ENCODE data around the gene GTF2F2. TPM values are rescaled to one million over a fixed set of nuclear protein-coding genes. Genes with fewer than 3 reads are reported as not detected.

Gene GTF2F2
- total and polyA plus RNA-seq, 8 donors = 8.7 to 30.7 (median 16.2) TPM

- H3K4me1 ChIP-seq = no peaks in the 10 kb centered on the region
- no peaks in the 10 kb centered on the region for H3K27me3 ChIP-seq
- WGBS, 5 donors = 53 to 77% (median 66%) methylated on average over 2 of the region's 2 CpGs
- H3K9me3 ChIP-seq = no peaks in the 10 kb centered on the region
- TF ChIP-seq POLR2A (IDR thresholded peaks at IDR 0.05) (no peak), POLR2AphosphoS5 (IDR thresholded peaks at IDR 0.05) (no peak), CTCF (IDR thresholded peaks at IDR 0.05) (no peak), EP300 (IDR thresholded peaks at IDR 0.05) (no peak)
- H3K36me3 ChIP-seq = no peaks in the 10 kb centered on the region
- no peak overlapping the region for H3K4me3 ChIP-seq
- intact Hi-C loops (cut with DNase I; ENCODE audit: low total_unique reads) = no loop called here
- no peak for DNase-seq
- no peak overlapping the region for H3K27ac ChIP-seq
Observed at GRCh38 chr13:45092663-45093062, 27.6 kb upstream of the GTF2F2 start.

DNA sequence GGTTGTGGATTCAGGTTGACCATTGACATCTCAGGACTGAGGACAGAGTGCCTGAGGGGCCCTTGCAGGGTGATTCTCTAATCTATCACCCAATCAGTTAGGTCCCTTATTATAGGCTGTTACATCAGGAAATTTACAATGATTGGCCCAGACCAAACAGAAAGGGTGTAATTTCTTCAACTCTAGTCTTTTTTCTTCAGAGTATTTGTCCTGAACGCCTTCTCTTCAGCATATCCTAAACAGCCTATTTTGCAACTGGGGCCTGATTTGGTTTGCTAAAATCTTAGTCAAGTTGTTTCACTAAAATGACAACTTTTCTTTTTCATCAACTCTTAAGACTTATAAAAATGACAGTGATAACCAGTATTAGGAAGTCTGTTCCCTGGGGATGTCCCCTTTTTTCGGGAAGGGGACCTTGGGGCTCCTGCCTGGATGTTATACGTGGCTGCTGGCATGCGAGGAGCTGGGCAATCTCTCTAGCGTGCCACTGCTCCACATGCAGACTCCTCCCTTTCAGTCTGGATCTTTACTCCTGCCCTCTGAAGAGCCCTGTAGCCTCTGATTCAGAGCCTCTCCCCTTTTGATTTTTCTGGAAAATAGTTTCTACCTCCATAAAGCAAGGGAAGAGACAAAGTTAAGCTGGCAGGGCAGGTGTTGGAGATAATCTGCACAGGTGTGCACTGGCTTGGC, 19.6 kb upstream of the GTF2F2 start:
- 72 to 93% (median 90%) methylated on average over 5 of the region's 5 CpGs for WGBS, 5 donors
- intact Hi-C loops (cut with DNase I; ENCODE audit: low total_unique reads) = no loop called here
- no peaks in the 10 kb centered on the region for H3K4me1 ChIP-seq
- DNase-seq = no peak
- no peak overlapping the region for H3K4me3 ChIP-seq
- no peaks in the 10 kb centered on the region for H3K36me3 ChIP-seq
- no peak overlapping the region for H3K27ac ChIP-seq
- TF ChIP-seq POLR2AphosphoS5 (IDR thresholded peaks at IDR 0.05) (no peak), POLR2A (IDR thresholded peaks at IDR 0.05) (no peak), EP300 (IDR thresholded peaks at IDR 0.05) (no peak), CTCF (IDR thresholded peaks at IDR 0.05) (no peak)
- H3K27me3 ChIP-seq = no peaks in the 10 kb centered on the region
- H3K9me3 ChIP-seq = no peaks in the 10 kb centered on the region

DNA sequence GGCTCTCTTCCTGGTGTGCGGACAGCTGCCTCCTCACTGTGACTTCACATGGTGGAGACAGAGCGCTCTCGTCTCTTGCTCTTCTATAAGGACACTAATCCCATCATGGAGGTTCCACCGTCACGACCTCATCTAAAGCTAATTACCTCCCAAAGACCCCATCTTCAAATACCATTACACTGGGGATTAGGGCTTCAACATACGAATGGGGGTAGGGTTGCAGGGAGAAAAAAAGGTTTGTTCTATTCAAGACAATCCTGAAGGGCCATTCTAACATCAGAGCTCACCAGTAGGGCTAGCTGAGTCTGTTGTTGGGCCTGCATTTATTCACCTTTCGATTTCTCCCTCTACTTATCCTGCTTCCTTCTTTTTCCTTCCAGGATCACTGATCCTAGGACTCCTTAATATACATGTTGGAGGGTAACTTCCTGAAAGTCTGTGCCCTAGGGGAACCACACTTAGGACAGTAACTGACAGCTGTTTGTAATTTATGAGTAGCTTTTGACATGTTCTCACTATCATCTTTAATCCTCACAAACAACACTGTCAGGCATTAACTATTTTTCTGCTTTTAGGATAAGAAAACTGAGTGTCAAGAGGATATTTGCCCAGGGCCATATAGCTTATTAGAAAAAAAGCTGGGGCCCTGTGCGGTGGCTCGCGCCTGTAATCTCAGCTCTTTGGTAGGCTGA, 18.8 kb upstream of the GTF2F2 start:
- no peaks in the 10 kb centered on the region for H3K9me3 ChIP-seq

GRCh38 chr13:45102136-45102507, 18.2 kb upstream of the GTF2F2 start:
- H3K36me3 ChIP-seq = no peaks in the 10 kb centered on the region
- no peak overlapping the region for H3K4me3 ChIP-seq
- H3K9me3 ChIP-seq = no peaks in the 10 kb centered on the region
- TF ChIP-seq EP300 (IDR thresholded peaks at IDR 0.05) = no peak
- TF ChIP-seq POLR2AphosphoS5 (IDR thresholded peaks at IDR 0.05) = no peak
- no peak for TF ChIP-seq POLR2A (IDR thresholded peaks at IDR 0.05)
- TF ChIP-seq CTCF (IDR thresholded peaks at IDR 0.05) = no peak
- intact Hi-C loops (cut with DNase I; ENCODE audit: low total_unique reads) = no loop called here
- WGBS, 5 donors = 63 to 72% (median 65%) methylated on average over 6 of the region's 6 CpGs
- no peaks in the 10 kb centered on the region for H3K4me1 ChIP-seq
- H3K27ac ChIP-seq = no peak overlapping the region
- DNase-seq = no peak
- no peaks in the 10 kb centered on the region for H3K27me3 ChIP-seq

More for the DNA sequence above, 18.8 kb upstream of the GTF2F2 start:
- 88 to 93% (median 90%) methylated on average over 10 of the region's 10 CpGs for WGBS, 5 donors
- Histone ChIP-seq H3K27me3 (no peaks in the 10 kb centered on the region), H3K4me3 (no peak overlapping the region), H3K4me1 (no peaks in the 10 kb centered on the region), H3K36me3 (no peaks in the 10 kb centered on the region), H3K27ac (no peak overlapping the region)
- DNase-seq = no peak
- intact Hi-C loops (cut with DNase I; ENCODE audit: low total_unique reads) = no loop called here
- TF ChIP-seq POLR2A (IDR thresholded peaks at IDR 0.05) (no peak), CTCF (IDR thresholded peaks at IDR 0.05) (no peak), EP300 (IDR thresholded peaks at IDR 0.05) (no peak), POLR2AphosphoS5 (IDR thresholded peaks at IDR 0.05) (no peak)

Data from stomach (tissue), 9 donors.